Measurements from ENCODE around the gene LIF. TPM values are rescaled to one million over a fixed set of nuclear protein-coding genes. Genes with fewer than 3 reads are reported as not detected.

Gene LIF
- polyA plus RNA-seq, 2 of the 4 experiments (the other 2 are of a cell fraction), result 40.7 to 54.5 TPM

DNA sequence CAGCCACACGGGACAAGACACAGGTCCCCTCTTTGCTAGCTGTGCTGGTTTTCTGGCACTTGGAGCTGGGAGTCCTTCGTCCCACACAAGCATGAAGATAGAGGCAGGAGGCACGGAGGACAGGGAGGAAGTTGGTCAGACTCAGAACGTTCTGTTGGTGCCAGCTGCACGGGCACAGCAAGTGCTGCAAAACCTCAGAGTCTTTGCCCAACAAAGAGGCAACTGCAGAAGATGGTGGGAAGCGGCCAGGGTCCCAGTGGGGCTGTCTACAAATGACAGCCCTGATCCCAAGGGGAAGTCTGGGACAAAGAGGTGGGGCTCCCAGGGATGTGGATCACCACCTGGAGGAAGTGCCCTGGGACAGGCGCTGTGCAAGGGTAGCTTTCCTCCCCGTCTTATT lies 29.5 kb upstream of the LIF start (continued):
- TF ChIP-seq, protein P1, sequence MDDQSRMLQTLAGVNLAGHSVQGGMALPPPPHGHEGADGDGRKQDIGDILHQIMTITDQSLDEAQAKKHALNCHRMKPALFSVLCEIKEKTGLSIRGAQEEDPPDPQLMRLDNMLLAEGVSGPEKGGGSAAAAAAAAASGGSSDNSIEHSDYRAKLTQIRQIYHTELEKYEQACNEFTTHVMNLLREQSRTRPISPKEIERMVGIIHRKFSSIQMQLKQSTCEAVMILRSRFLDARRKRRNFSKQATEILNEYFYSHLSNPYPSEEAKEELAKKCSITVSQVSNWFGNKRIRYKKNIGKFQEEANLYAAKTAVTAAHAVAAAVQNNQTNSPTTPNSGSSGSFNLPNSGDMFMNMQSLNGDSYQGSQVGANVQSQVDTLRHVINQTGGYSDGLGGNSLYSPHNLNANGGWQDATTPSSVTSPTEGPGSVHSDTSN (IDR thresholded peaks at IDR 0.05), result no peak
- TF ChIP-seq CBX2 (IDR thresholded peaks at IDR 0.05; ENCODE audit: borderline replicate concordance, low read depth) (no peak), CTCF (IDR thresholded peaks at IDR 0.05) (no peak), NR3C1 (IDR thresholded peaks at IDR 0.05) (no peak), CBX8 (IDR thresholded peaks at IDR 0.05) (no peak), ATOH8 (CRISPR knock-in tag; IDR thresholded peaks at IDR 0.05; ENCODE audit: low read depth) (no peak)

- ChIA-PET CTCF (interaction anchor here (1.1 to 1.8 kb wide), 3 partner anchors 12 to 167 kb away, joined by 4 to 6 read pairs (median 6); no protein-coding TSS in a partner anchor), POLR2A (no interaction called here)
- Histone ChIP-seq H3K4me2 (no peak overlapping the region), H3K4me3 (no peak overlapping the region), H3K9me3 (no peaks in the 10 kb centered on the region), H3K27ac (no peak overlapping the region), H3K4me1 (peaks cover 8% of the 10 kb centered on the region; the same call in 1 of the 3 replicates)
- no peak for DNase-seq (ENCODE audit: low read depth in 1 of 2, low spot score in 1 of 2)
- FAIRE-seq, result no peak
- no peak for ATAC-seq
- TF ChIP-seq NR3C1 (IDR thresholded peaks at IDR 0.05) (no peak), PHF8 (IDR thresholded peaks at IDR 0.05; ENCODE audit: borderline replicate concordance, low read depth) (no peak), EHMT2 (IDR thresholded peaks at IDR 0.05; ENCODE audit: low read depth) (no peak), ZNF302 (CRISPR knock-in tag; IDR thresholded peaks at IDR 0.05) (no peak), RNF2 (IDR thresholded peaks at IDR 0.05; ENCODE audit: borderline replicate concordance, low read depth) (no peak), MAX (IDR thresholded peaks at IDR 0.05) (no peak), FOXS1 (CRISPR knock-in tag; IDR thresholded peaks at IDR 0.05) (no peak), HOXB5 (CRISPR knock-in tag; IDR thresholded peaks at IDR 0.05) (no peak), HDAC2 (IDR thresholded peaks at IDR 0.05) (no peak), JUNB (IDR thresholded peaks at IDR 0.05) (no peak), EP300 (IDR thresholded peaks at IDR 0.05) (no peak), RCOR1 (IDR thresholded peaks at IDR 0.05; ENCODE audit: low read depth, low read length) (no peak), CTCF (IDR thresholded peaks at IDR 0.05) (no peak), GATA3 (IDR thresholded peaks at IDR 0.05; ENCODE audit: borderline replicate concordance) (no peak), E2F6 (IDR thresholded peaks at IDR 0.05; ENCODE audit: borderline replicate concordance, low read depth) (no peak), KDM1A (IDR thresholded peaks at IDR 0.05; ENCODE audit: low read depth) (no peak)
- TF ChIP-seq, protein P2, sequence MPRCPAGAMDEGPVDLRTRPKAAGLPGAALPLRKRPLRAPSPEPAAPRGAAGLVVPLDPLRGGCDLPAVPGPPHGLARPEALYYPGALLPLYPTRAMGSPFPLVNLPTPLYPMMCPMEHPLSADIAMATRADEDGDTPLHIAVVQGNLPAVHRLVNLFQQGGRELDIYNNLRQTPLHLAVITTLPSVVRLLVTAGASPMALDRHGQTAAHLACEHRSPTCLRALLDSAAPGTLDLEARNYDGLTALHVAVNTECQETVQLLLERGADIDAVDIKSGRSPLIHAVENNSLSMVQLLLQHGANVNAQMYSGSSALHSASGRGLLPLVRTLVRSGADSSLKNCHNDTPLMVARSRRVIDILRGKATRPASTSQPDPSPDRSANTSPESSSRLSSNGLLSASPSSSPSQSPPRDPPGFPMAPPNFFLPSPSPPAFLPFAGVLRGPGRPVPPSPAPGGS (IDR thresholded peaks at IDR 0.05), result no peak
- TF ChIP-seq, protein P3, sequence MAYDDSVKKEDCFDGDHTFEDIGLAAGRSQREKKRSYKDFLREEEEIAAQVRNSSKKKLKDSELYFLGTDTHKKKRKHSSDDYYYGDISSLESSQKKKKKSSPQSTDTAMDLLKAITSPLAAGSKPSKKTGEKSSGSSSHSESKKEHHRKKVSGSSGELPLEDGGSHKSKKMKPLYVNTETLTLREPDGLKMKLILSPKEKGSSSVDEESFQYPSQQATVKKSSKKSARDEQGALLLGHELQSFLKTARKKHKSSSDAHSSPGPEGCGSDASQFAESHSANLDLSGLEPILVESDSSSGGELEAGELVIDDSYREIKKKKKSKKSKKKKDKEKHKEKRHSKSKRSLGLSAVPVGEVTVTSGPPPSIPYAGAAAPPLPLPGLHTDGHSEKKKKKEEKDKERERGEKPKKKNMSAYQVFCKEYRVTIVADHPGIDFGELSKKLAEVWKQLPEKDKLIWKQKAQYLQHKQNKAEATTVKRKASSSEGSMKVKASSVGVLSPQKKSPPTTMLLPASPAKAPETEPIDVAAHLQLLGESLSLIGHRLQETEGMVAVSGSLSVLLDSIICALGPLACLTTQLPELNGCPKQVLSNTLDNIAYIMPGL (CRISPR knock-in tag; IDR thresholded peaks at IDR 0.05; ENCODE audit: borderline replicate concordance), result no peak
- 82% methylated on average over 6 of the region's 8 CpGs for WGBS (ENCODE audit: missing lambda C conversion rate)
Observed at GRCh38 chr22:30275625-30276024, 29.1 kb upstream of the LIF start.

All from A549 (cell line).